Right atrium auricular region (tissue), 2 donors: Measurements from ENCODE around the gene CXCL14. TPM values are rescaled to one million over a fixed set of nuclear protein-coding genes. Genes with fewer than 3 reads are reported as not detected.

Source experiments
- DNase-seq: peaks from one replicate; pipeline ENCODE4 v3.0.0-alpha.2; 2019; ENCODE audit warnings: low spot score
- H3K27ac ChIP-seq, 2 donors: fragments of 200-600 bp; sonication (generic); 1 replicate in 1 of 2; 2 replicates in 1 of 2; pipeline ENCODE4 v1.5.1; 2016 to 2019
- H3K27me3 ChIP-seq, 2 donors: fragments of 200-600 bp; sonication (generic); one replicate each; pipeline versions ENCODE4 v1.5.1 to v1.6.0; 2017 to 2019
- H3K36me3 ChIP-seq: fragments of 200-600 bp; sonication (generic); one replicate; pipeline ENCODE4 v1.5.1; 2016
- H3K4me1 ChIP-seq, 2 donors: fragments of 200-600 bp; sonication (generic); one replicate each; pipeline versions ENCODE4 v1.5.1 to v1.6.0; 2017 to 2019
- H3K4me3 ChIP-seq, 2 donors: fragments of 200-600 bp; sonication (generic); 1 replicate in 1 of 2; 2 replicates in 1 of 2; pipeline ENCODE4 v1.5.1; 2017 to 2019; ENCODE audit warnings: mild to moderate bottlenecking in 1 of 2, moderate library complexity in 1 of 2
- H3K9me3 ChIP-seq, 2 donors: fragments of 200-600 bp; sonication (generic); one replicate each; pipeline ENCODE4 v1.5.1; 2019
- total RNA-seq, 2 donors: library from RNA; depleted of rRNA; stranded (reverse); fragments of >200 nt; gene quantifications; one replicate each; pipeline ENCODE4 v1.1.0, GENCODE V29; 2016
- TF ChIP-seq, protein P1 (sequence below), 2 donors: fragments of 200-600 bp; sonication (generic); IDR thresholded peaks; one replicate each; pipeline ENCODE4 v1.5.1; 2019; ENCODE audit warnings: antibody characterized with exemption in 2 of 2

CXCL14 gene
- total RNA-seq, 2 donors from 2014 or later: 0.33 to 3.1 TPM

- H3K4me1 ChIP-seq: no peaks in the 10 kb centered on the region
- no peak for DNase-seq
- TF ChIP-seq, protein P1, sequence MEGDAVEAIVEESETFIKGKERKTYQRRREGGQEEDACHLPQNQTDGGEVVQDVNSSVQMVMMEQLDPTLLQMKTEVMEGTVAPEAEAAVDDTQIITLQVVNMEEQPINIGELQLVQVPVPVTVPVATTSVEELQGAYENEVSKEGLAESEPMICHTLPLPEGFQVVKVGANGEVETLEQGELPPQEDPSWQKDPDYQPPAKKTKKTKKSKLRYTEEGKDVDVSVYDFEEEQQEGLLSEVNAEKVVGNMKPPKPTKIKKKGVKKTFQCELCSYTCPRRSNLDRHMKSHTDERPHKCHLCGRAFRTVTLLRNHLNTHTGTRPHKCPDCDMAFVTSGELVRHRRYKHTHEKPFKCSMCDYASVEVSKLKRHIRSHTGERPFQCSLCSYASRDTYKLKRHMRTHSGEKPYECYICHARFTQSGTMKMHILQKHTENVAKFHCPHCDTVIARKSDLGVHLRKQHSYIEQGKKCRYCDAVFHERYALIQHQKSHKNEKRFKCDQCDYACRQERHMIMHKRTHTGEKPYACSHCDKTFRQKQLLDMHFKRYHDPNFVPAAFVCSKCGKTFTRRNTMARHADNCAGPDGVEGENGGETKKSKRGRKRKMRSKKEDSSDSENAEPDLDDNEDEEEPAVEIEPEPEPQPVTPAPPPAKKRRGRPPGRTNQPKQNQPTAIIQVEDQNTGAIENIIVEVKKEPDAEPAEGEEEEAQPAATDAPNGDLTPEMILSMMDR (IDR thresholded peaks at IDR 0.05): no peak
- no peak overlapping the region for H3K4me3 ChIP-seq
- no peaks in the 10 kb centered on the region for H3K9me3 ChIP-seq
- H3K27ac ChIP-seq: no peak overlapping the region
- no peaks in the 10 kb centered on the region for H3K27me3 ChIP-seq
- H3K36me3 ChIP-seq: no peaks in the 10 kb centered on the region
These were observed 12.5 kb upstream of the CXCL14 start for GRCh38 chr5:135591277-135591676.

- H3K27ac ChIP-seq: no peak overlapping the region
- no peak for DNase-seq
- no peaks in the 10 kb centered on the region for H3K9me3 ChIP-seq
- no peaks in the 10 kb centered on the region for H3K27me3 ChIP-seq
- TF ChIP-seq, protein P1 (IDR thresholded peaks at IDR 0.05): no peak
- H3K4me3 ChIP-seq: no peak overlapping the region
- no peaks in the 10 kb centered on the region for H3K4me1 ChIP-seq
- H3K36me3 ChIP-seq: no peaks in the 10 kb centered on the region
These were observed 10.4 kb upstream of the CXCL14 start for GRCh38 chr5:135589152-135589551.

- TF ChIP-seq, protein P1 (IDR thresholded peaks at IDR 0.05): no peak
- H3K4me3 ChIP-seq: no peak overlapping the region
- H3K9me3 ChIP-seq: no peaks in the 10 kb centered on the region
- DNase-seq: no peak
- no peaks in the 10 kb centered on the region for H3K4me1 ChIP-seq
- H3K36me3 ChIP-seq: no peaks in the 10 kb centered on the region
- H3K27me3 ChIP-seq: no peaks in the 10 kb centered on the region
- no peak overlapping the region for H3K27ac ChIP-seq
These were observed 9.2 kb upstream of the CXCL14 start for GRCh38 chr5:135587721-135588663.

- H3K4me1 ChIP-seq: no peaks in the 10 kb centered on the region
- no peak for DNase-seq
These were observed 6.1 kb upstream of the CXCL14 start for GRCh38 chr5:135584918-135585317.

GRCh38 chr5:135584276-135584675 lies 5.5 kb upstream of the CXCL14 start:
- no peak for DNase-seq
- no peaks in the 10 kb centered on the region for H3K36me3 ChIP-seq
- no peaks in the 10 kb centered on the region for H3K4me1 ChIP-seq
- H3K27ac ChIP-seq: no peak overlapping the region
- TF ChIP-seq, protein P1 (IDR thresholded peaks at IDR 0.05): no peak
- no peak overlapping the region for H3K4me3 ChIP-seq
- H3K27me3 ChIP-seq: no peaks in the 10 kb centered on the region
- no peaks in the 10 kb centered on the region for H3K9me3 ChIP-seq

More at GRCh38 chr5:135584918-135585317, 6.1 kb upstream of the CXCL14 start:
- TF ChIP-seq, protein P1 (IDR thresholded peaks at IDR 0.05): no peak
- no peaks in the 10 kb centered on the region for H3K9me3 ChIP-seq
- no peaks in the 10 kb centered on the region for H3K36me3 ChIP-seq
- no peaks in the 10 kb centered on the region for H3K27me3 ChIP-seq
- no peak overlapping the region for H3K4me3 ChIP-seq
- H3K27ac ChIP-seq: no peak overlapping the region
